Prostate gland (tissue), 2 donors: ENCODE data around the gene SEPHS1.

Source experiments
- CTCF ChIP-seq, 4 experiments: fragments of 200-600 bp in 2 of 4; fragments of 450-650 bp in 2 of 4; sonication (generic) in 2 of 4; IDR thresholded peaks; 1 replicate in 3 of 4; 2 replicates in 1 of 4; pipeline ENCODE4 v1.5.1; 2016 to 2019; ENCODE audit warnings: antibody characterized with exemption in 4 of 4, mild to moderate bottlenecking in 2 of 4, moderate library complexity in 2 of 4
- POLR2A ChIP-seq: fragments of 450-650 bp; IDR thresholded peaks from one replicate; pipeline ENCODE4 v1.6.1; 2016; ENCODE audit warnings: antibody characterized with exemption, mild to moderate bottlenecking
- POLR2AphosphoS5 ChIP-seq: sonication (generic); formaldehyde crosslinking; IDR thresholded peaks from one replicate; pipeline ENCODE4 v1.6.1; 2017; ENCODE audit warnings: antibody characterized with exemption

- TF ChIP-seq POLR2A, result no peak
- no peak for TF ChIP-seq CTCF (IDR thresholded peaks at IDR 0.05)
- TF ChIP-seq POLR2AphosphoS5, result no peak
These were observed 8.3 kb upstream of the SEPHS1 start for GRCh38 chr10:13356392-13356791.
